Stomach (tissue), 4 donors: Measurements from ENCODE around the gene SZT2.

Experiments
- CTCF ChIP-seq, 7 experiments: fragments of 450-650 bp in 4 of 7; fragments of 200-600 bp in 3 of 7; sonication (generic) in 3 of 7; IDR thresholded peaks; one replicate each; pipeline ENCODE4 v1.5.1; 2016 to 2019; ENCODE audit warnings: antibody characterized with exemption in 7 of 7, control low read depth in 2 of 7, mild to moderate bottlenecking in 1 of 7
- POLR2A ChIP-seq, 4 donors: fragments of 450-650 bp; IDR thresholded peaks; one replicate each; pipeline ENCODE4 v1.6.1; 2016; ENCODE audit warnings: antibody characterized with exemption in 4 of 4, control low read depth in 2 of 4, mild to moderate bottlenecking in 1 of 4, moderate library complexity in 1 of 4
- POLR2AphosphoS5 ChIP-seq, 3 donors: sonication (generic); formaldehyde crosslinking; IDR thresholded peaks; one replicate each; pipeline ENCODE4 v1.6.1; 2016; ENCODE audit warnings: antibody characterized with exemption in 3 of 3

GRCh38 chr1:43443197-43443946 is 53.7 kb downstream of the SZT2 start:
- no peak for TF ChIP-seq CTCF (IDR thresholded peaks at IDR 0.05)
- TF ChIP-seq POLR2AphosphoS5 (IDR thresholded peaks at IDR 0.05), result no peak
- TF ChIP-seq POLR2A (IDR thresholded peaks at IDR 0.05), result no peak
